ENCODE results near the gene PPP2R2C.

Gene PPP2R2C

GRCh38 chr4:6287017-6287788, 185.2 kb downstream of the PPP2R2C start:
- no peak for DNase-seq (ENCODE audit: low read depth)

- DNase-seq (ENCODE audit: low read depth), result no peak
These were observed 189.1 kb downstream of the PPP2R2C start for GRCh38 chr4:6283282-6283681.

- no peak for DNase-seq (ENCODE audit: low read depth)
These were observed 190.1 kb downstream of the PPP2R2C start for GRCh38 chr4:6282314-6282771.

- DNase-seq (ENCODE audit: low read depth), result no peak
These were observed 190.7 kb downstream of the PPP2R2C start for GRCh38 chr4:6281436-6282313.

GRCh38 chr4:6280365-6280996, 191.9 kb downstream of the PPP2R2C start:
- DNase-seq (ENCODE audit: low read depth), result no peak

GRCh38 chr4:6279582-6280289, 192.7 kb downstream of the PPP2R2C start:
- DNase-seq (ENCODE audit: low read depth), result no peak

- no peak for DNase-seq (ENCODE audit: low read depth)
These were observed 193.6 kb downstream of the PPP2R2C start for GRCh38 chr4:6278801-6279197.

GRCh38 chr4:6277935-6278800, 194.2 kb downstream of the PPP2R2C start:
- DNase-seq (ENCODE audit: low read depth), result no peak

- DNase-seq (ENCODE audit: low read depth), result no peak
These were observed 195.1 kb downstream of the PPP2R2C start for GRCh38 chr4:6277139-6277802.

GRCh38 chr4:6275898-6276806, 196.3 kb downstream of the PPP2R2C start:
- DNase-seq (ENCODE audit: low read depth), result no peak

- DNase-seq (ENCODE audit: low read depth), result no peak
These were observed 197.1 kb downstream of the PPP2R2C start for GRCh38 chr4:6275351-6275750.

- no peak for DNase-seq (ENCODE audit: low read depth)
These were observed 198.8 kb downstream of the PPP2R2C start for GRCh38 chr4:6273661-6273990.

- DNase-seq (ENCODE audit: low read depth), result no peak
These were observed 199.4 kb downstream of the PPP2R2C start for GRCh38 chr4:6272863-6273660.

GRCh38 chr4:6271701-6272465, 200.5 kb downstream of the PPP2R2C start:
- no peak for DNase-seq (ENCODE audit: low read depth)

- no peak for DNase-seq (ENCODE audit: low read depth)
These were observed 201.2 kb downstream of the PPP2R2C start for GRCh38 chr4:6271206-6271605.

- DNase-seq (ENCODE audit: low read depth), result no peak
These were observed 201.7 kb downstream of the PPP2R2C start for GRCh38 chr4:6270636-6271121.
